NB4 (cell line): ENCODE results near the gene PTPRD.

Experiments
- CTCF ChIP-seq: IDR thresholded peaks from one replicate; pipeline ENCODE4 v1.5.1; 2012; ENCODE audit warnings: low read depth, low read length
- MYC ChIP-seq: IDR thresholded peaks from 2 replicates; pipeline ENCODE4 v1.6.1; 2011; ENCODE audit warnings: low read depth, low read length
- POLR2A ChIP-seq: IDR thresholded peaks from 2 replicates; pipeline ENCODE4 v1.6.1; 2011; ENCODE audit warnings: mild to moderate bottlenecking; ENCODE audit not compliant: insufficient read length; ENCODE audit errors: extremely low read depth
- TF ChIP-seq, protein P1 (sequence below): IDR thresholded peaks from 2 replicates; pipeline ENCODE4 v1.6.1; 2011; ENCODE audit warnings: low read depth, low read length

- TF ChIP-seq CTCF, result no peak
- no peak for TF ChIP-seq POLR2A
- TF ChIP-seq, protein P1, sequence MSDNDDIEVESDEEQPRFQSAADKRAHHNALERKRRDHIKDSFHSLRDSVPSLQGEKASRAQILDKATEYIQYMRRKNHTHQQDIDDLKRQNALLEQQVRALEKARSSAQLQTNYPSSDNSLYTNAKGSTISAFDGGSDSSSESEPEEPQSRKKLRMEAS, result no peak
- no peak for TF ChIP-seq MYC
Observed at GRCh38 chr9:8760000-8760767, 1852.6 kb downstream of the PTPRD start.
